Hypothalamus (tissue), 51 donors: ENCODE measurements around the gene SOD2.
A peak's percentile ranks its signal among the peaks of the same experiment; 100 is the strongest.
"Not testable (repeated sequence)": the region's sequence is repeated elsewhere in the genome, so short reads cannot be mapped to it uniquely, and the experiment has no call there.

ENCODE experiments used
- DNase-seq, 51 donors: peaks; one replicate each; lab custom pipeline; 2025; lab: John Stamatoyannopoulos, UW

Gene SOD2

DNA sequence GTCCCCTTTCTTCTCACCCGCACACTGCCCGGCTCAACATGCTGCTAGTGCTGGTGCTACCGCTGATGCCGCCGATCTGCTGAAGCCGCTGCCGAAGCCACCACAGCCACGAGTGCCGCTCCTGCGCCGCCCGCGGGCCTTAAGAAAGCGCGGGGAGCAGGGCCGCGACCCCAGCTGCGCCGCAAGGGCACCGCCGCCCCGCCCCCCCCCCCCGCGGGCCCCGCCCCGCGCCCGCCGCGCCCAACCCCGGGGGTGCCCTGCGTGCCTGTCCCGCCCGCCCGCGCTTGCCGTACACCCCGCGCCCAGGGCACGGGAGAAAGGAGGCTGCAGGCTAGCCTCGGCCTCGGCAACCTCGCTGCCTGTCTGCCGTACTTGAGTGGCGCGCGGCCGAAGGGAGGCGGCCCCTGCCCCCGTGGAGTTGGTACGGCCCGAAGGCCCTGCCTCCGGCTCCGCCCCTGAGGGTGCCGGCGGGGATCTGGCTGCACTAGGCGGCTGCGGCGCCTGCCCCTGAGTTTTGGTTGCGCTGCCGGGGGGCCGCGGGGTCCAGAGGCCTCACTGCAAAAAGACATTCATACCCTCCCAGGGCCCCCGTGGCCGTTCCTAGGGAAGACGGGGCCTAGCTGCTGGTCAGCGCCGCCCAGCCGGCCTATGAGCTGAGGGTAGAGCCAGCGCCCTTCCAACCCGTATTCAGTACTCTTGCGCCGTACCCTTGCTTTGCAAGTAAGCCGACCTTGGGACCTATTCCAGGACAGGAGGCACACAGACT lies at the start of gene SOD2:
Gene SOD2 (minus strand): TSS at position 114 of the 766 bp plus-strand sequence. CDS start 74 bp downstream, at position 40.
- peak; percentile 22 to 97 (median 84) for DNase-seq

DNA sequence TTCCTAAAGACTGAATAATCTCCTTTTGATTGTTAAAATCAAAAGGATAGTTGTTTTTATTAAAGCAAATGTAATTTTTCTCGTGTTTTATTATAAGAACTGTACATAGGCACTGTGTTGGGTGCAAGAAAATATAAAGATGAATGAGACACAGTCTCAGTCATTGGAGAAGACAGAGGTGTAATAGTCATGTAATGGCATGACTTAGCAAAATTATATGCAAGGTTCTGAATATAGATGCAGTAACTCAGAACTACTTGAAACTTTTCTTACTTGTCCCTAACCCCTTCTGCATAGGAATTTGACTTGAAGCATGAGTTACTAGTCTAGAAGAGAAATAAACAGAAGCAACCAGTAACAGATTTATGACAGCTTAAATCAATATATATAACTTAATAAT lies 49.1 kb upstream of the SOD2 start:
- no peak for DNase-seq

DNA sequence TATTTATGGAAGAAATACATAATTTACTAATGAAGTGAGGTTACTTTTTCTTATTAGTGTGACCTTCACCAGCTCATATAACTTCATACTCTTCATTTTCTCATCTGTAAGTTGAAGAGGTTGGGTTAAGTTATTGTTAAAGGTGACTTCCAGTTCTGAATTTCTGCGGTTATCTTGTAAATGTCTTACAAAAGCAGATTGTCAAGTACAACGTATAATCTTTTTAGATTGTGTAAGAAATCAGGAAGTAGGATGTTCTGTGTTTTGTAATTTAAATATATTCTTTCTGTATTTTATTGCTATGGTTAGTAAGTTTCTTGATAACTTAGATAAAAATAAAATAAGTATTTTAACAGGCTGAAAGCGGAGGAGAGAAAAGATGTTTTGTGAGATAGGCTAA lies 46.3 kb upstream of the SOD2 start:
- DNase-seq = no peak

DNA sequence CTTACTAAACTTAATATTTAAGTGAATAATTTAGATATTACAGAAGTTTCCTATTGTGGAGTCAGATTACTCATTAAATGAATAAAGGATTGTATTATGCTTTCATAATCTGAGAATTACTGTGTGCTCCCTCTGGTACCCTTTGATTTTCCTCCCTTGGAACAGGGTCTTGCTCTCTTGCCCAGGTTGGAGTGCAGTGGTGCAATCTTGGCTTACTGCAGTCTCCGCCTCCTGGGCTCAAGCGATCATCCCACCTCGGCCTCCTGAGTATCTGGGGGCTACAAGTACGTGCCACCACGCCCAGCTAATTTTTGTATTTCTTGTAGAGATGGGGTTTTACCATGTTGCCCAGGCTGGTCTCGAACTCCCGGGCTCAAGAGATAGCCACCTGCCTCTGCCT lies 43.9 kb upstream of the SOD2 start:
- no peak for DNase-seq

DNA sequence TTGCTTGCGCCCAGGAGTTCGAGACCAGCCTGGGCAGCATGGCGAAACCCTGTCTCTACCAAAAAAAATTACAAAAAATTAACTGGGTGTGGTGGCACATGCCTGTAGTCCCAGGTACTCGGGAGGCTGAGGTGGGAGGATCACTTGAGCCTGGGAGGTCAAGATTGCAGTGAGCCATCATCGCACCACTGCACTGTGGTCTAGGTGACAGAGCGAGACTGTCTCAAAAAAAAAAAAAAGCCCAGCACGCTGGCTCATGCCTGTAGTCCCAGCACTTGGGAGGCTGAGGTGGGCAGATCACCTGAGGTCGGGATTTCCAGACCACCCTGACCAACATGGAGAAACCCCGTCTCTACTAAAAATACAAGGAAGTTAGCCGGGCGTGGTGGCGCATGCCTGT lies 40.4 kb upstream of the SOD2 start:
- DNase-seq = not testable (repeated sequence)

DNA sequence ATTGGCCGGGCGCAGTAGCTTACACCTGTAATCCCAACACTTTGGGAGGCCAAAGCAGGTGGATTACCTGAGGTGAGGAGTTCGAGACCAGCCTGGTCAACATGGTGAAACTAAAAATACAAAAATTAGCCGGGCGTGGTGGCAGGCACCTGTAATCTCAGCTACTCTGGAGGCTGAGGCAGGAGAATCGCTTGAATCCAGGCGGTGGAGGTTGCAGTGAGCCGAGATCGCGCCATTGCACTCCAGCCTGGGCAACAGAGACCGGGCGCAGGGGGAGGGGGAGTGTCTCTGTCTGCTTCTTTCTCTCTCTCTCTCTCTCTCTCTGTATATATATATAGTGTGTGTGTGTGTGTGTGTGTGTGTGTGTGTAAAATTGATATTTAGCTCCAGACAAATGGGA lies 39.5 kb upstream of the SOD2 start:
- DNase-seq = not testable (repeated sequence)

DNA sequence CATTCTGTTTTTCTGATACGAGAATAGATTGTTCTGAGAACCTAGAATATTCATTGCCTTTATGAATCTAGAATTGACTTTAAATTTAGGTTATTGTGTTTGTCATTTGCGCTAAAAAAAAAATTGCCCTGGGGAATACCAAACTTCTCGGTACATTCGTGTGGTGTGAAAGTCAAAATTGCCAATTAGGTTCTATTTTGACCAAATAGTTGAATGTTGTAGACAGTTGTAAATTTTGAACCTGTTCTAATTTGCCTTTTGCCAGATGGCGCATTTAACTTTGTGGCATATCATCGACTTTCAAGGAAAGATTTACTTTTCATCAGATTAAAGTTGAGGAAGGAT lies 37.3 kb upstream of the SOD2 start:
- DNase-seq = no peak

DNA sequence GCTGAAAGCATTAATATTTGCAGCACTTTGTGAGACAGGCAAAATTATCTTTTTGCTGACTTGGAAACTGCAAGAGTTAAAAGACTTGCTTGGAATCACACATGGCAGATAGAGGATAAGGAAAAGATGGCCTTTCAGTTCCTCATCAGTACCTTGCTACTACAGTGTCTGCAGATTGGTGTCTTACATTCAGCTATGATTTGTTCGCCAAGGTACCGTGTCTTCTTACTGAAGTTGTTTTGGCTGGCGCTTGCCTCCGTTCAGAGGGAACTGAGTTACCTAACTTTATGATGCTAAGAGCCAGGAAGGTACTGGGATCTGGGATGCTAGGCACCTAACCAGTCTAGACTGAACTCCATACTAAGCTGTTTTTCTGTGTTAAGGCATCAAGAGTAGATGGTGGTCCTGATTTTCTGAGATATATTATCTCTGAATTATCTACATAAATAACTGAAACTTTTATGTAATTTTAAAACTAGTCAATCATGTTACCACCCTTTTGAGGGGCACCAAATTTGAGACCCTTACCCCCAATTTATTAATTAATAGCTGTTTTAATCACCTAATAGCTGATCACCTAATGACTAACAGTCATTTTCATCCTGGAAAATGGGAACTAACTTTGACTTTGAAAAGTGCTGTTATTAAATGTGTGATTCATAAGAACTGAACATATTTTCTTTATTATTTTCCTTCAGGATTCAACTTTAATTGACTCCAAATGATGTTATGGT lies 36.7 kb upstream of the SOD2 start:
- no peak for DNase-seq

DNA sequence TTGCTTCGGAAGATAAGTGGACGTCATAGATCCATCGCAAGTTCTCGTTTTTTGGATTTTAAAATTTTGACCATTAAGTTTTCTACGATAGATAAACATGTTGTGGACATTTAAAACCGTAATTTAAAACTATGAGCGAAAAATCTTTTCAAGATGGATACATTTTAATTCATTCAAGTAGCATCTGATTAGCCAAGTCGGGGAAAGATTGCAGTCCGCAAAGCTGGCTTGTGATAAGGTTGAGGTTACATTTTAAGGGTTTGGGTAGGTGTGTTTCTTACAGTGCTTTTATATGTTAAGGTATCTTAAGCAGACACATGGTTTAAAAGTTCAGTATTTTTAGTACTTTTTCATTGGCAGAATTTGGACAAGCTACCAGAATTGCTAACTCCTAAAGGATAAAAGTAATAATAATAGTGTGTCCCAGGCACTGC lies 35.5 kb upstream of the SOD2 start:
- no peak for DNase-seq

DNA sequence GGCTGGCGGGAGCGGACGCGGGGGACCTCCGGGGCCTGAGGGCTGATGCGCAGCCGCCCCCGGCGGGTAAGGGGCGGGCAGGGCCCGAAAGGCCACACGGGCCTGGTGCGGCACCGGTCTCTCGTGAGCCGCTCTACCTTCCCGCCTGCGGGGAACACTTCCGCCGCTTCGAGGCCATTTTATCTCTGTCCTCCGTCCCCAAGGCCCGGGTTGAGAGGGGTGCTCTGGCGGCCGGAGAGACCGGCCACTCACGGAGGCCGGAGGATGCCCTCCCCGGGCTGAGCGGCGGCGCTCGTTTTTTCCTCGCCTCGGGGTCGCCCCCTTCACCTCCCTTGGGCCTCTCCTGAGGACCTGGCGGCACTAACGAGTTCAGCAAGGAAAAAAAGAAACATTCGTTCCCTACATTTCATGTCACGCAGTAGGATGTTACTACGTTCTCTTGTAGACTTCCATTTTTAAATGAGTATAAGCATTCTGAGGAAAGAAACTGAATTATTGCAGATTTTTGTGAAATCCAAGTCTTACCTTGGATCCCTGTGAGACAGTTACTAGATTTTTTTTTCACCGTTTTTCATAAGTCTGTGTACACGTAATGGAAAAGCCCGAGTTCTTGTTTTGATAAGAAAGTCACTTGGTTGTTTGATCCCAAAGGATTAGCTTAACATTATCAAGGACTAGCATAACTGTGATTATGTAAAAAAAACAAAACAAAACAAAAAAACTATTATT lies 34.8 kb upstream of the SOD2 start:
- DNase-seq = peak in 13 of 51 donors; percentile 42 to 88 (median 56)

DNA sequence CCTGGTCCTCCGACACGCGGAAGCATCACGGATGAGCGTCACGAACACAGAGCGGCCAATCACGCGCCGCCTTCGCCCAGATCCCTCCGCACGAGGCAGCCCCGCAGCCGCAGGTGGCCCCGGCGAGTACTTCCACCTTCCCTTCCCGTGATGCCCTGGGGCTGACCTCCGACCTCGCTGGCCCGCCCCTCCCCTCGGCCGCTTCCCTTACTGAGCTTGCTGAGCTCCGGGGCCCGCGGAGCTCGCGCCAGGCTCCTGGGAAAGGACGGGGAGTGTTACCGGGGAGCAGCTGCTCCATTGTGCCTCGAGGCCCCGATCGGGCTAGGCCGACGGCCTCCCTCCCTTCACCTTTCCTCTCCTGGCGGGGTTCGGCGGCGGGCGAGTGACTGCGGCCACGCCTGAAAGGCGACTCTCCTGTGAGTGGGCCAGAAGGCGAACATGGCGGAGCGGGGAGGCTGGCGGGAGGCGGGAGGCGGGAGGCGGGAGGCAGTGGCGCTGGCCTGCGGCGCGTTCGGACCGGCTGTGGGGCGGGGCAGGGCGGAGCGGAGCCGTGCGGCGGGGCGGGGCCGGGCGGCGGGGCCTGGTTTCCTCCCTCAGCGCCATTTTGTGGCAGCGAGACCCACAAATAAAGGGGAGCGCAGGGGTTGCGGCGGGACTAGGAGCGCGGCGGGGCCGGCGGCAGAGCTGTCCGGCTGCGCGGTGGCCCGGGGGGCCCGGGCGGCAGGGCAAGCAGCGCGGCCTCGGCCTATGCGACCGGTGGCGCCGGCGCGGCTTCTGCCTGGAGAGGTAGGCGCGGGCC lies 34.1 kb upstream of the SOD2 start, which contains the start of gene WTAP:
Gene WTAP (plus strand): TSS at position 589 of the 799 bp plus-strand sequence. CDS start 8,760 bp downstream, outside the sequence.
- DNase-seq = peak; percentile 81 to 98 (median 92)

DNA sequence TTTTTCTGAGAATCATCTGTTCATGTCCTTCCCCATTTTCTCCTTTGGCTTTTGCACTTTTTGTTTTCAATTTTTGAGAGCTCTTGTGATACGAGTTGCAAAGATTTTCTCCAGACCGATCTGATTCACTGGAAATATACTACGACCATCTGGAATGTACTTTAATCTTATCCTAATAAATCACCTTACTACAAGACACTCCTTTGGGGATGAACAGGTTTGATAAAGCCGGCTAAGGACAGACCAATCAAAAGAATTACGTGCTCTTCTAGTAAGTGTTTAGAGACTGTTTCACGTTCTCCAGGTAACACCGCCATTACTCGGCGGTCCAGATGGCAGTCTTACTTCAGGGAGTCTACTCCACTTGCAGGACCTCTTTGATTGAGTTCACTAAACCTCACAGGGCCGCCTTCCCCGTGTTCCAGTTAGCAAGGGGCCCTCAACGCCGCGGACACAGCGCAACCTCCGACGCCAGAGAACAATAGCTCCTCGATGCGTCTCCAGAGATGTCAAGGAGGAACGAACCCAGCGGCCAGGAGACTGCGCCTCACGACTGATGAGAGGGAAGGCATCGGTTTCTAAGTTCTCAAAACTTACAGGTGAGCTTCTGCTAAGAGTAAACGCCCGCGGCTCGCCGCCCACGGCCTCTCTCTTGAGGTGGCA lies 33.3 kb upstream of the SOD2 start:
- peak in 5 of 51 donors; percentile 62 to 69 (median 67) for DNase-seq

DNA sequence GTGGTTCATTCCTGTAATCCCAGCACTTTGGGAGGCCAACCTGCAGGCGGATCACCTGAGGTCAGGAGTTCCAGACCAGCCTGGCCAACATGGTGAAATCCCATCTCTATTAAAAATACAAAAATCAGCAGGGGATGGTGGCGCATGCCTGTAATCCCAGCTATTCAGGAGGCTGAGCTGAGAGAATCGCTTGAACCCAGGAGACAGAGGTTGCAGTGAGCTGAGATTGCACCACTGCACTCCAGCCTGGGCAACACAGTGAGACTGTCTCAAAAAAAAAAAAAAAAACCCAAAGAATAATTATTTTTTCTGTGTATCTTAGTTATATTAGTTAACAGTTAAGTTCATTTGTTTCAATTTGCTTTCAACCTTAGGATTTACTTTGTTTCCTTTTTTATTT lies 32.2 kb upstream of the SOD2 start:
- DNase-seq = not testable (repeated sequence)

DNA sequence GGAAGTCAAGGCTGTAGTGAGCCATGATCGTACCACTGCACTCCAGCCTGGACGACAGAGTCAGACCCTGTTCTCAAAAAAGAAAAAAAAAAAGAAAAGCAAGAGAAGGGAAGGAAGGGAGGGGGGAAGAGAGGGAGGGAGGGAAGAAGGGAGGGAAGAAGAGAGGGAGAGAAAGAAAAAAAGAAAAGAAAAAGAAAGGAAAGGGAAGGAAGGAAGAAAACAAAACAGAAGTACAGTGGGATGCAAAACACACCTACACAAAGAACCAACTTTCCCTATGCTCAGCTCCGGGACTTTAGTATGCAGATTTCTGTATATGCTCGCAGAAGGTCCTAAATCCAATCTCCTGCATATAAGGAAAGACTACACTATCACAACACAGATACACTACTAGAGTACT lies 31.7 kb upstream of the SOD2 start:
- DNase-seq = no peak

DNA sequence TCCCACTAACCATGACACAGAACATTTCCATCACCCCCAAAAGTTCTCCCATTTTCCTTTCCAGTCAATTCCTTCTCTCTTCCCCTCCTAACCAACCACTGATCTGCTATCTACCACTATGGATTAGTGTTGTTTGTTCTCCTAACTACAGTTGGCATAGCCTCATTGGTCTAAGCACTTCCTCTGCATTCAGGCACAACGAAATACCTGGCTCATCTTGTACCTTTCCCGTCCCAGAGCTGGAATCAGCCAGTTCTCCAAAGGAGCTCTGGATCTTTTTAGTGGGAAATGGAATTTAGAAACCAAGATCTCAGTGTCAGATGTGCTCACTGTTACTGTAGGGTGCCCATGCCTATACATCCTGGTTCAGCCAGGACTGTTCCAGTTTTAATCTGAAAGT lies 30.2 kb upstream of the SOD2 start:
- DNase-seq = no peak

DNA sequence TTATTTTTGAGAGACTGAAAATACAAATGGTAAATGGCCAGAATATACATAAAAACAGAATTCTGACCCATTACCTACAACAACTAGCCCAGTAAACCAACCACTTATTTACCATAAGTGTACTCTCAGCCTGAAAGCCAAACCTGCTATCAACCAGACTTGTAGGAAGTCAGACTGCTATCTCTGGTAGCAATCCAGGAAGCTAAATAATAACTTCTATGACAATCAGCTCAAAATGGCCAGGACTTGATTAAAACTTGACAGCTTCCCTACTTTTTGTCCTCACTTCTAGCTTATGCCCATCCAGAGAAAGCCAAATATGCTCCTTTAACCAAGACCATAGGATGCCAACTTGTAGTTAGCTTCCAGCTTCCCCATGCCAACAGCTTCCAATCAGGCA lies 29.6 kb upstream of the SOD2 start:
- no peak for DNase-seq

DNA sequence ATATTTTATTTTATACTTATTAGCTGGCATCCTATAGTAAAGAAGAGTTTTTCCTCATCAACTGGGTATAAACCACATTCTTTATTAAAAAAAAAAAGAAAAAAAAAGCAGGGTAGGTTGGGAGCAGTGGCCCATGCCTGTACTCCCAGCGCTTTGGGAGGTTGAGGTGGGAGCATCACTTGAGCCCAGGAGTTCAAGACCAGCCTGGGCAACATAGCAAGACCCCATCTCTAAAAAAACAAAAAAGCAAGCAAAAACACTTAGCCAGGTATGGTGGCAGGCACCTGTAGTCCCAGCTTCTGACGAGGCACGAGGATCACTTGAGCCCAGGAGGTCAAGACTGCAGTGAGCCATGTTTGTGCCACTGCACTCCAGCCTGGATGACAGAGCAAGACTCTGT lies 28.9 kb upstream of the SOD2 start:
- not testable (repeated sequence) for DNase-seq

DNA sequence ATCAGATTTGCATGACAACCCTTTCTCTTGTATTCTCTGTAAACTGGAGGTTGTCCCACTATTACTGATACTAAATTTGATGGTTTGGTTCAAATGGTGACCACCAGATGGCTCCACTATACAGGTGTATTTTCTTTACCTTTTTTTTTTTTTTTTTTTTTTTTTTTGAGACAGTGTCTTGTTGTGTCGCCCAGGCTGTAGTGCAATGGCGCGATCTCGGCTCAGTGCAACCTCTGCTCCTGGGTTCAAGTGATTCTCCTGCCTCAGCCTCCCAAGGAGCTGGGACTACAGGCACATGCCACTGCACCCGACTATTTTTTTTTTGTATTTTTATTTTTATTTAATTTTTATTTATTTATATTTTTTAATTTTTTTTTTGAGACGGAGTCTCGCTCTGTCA lies 27.7 kb upstream of the SOD2 start:
- DNase-seq = no peak

DNA sequence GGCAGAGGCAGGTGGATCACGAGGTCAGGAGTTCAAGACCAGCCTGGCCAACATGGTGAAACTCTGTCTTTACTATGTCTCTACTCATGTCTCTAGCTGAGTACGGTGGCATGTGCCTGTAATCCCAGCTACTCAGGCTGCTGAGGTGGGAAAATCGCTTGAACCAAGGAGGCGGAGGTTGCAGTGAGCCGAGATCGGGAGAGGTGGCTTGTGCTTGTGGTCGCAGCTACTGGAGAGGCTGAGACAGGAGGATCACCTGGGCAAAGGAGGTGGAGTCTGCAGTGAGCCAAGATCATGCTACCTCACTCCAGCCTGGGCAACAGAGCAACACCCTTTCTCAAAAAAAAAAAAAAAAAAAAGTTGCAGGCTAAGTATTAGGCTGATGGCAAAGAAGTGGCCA lies 26.2 kb upstream of the SOD2 start:
- DNase-seq = no peak

DNA sequence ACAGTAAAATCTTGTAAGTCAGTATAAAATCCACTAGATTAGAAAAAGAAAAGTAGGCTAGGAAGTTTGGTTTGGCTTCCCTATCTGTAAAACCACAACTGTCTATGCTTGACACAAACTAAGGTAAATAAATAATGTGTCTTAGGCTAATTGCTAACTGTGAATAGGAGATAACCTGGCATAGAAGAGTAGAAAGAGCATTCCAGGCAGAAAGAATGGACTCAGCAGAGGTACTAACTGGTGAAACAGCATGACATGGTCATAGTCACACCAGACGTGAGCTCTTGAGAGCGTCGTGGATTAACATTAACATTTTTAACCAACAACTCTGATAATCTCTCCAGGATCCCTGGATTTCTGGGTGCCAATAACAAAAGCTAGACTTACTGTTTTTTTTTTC lies 25.6 kb upstream of the SOD2 start:
- DNase-seq = no peak
